Stimulated activated naive CD8-positive, alpha-beta T cell treated with anti-CD3 and anti-CD28 coated beads, Interleukin-15, amount 100 ng/mL, for 72 hours (primary cell): ENCODE results near the gene IRAK2.
A peak's percentile ranks its signal among the peaks of the same experiment; 100 is the strongest.
"Not testable (repeated sequence)": the region's sequence is repeated elsewhere in the genome, so short reads cannot be mapped to it uniquely, and the experiment has no call there.

ENCODE experiments used
- ATAC-seq: fragments of 150-1000 bp; cut with Tn5 transposase; 2 replicates; pipeline ENCODE4 v1.10.0; 2021; ENCODE audit warnings: mild to moderate bottlenecking, moderate library complexity
- DNase-seq, 2 donors: peaks; one replicate each; pipeline ENCODE4 v3.0.0; 2021 to 2022
- H3K27ac Mint-ChIP-seq, 2 donors: one replicate each; pipeline ENCODE4 v1.8.0; 2022; ENCODE audit warnings: mild to moderate bottlenecking in 2 of 2, mixed read lengths in 2 of 2, moderate library complexity in 2 of 2
- H3K27me3 Mint-ChIP-seq: one replicate; pipeline ENCODE4 v1.8.0; 2022; ENCODE audit warnings: mixed read lengths
- H3K4me1 Mint-ChIP-seq: one replicate; pipeline ENCODE4 v1.8.0; 2022; ENCODE audit warnings: mild to moderate bottlenecking, mixed read lengths
- H3K4me3 Mint-ChIP-seq, 2 donors: one replicate each; pipeline ENCODE4 v1.8.0; 2022; ENCODE audit warnings: mild to moderate bottlenecking in 2 of 2, mixed read lengths in 2 of 2, moderate library complexity in 1 of 2
- H3K9me3 Mint-ChIP-seq, 2 donors: one replicate each; pipeline ENCODE4 v1.8.0; 2022; ENCODE audit warnings: mixed read lengths in 2 of 2

The IRAK2 gene

DNA sequence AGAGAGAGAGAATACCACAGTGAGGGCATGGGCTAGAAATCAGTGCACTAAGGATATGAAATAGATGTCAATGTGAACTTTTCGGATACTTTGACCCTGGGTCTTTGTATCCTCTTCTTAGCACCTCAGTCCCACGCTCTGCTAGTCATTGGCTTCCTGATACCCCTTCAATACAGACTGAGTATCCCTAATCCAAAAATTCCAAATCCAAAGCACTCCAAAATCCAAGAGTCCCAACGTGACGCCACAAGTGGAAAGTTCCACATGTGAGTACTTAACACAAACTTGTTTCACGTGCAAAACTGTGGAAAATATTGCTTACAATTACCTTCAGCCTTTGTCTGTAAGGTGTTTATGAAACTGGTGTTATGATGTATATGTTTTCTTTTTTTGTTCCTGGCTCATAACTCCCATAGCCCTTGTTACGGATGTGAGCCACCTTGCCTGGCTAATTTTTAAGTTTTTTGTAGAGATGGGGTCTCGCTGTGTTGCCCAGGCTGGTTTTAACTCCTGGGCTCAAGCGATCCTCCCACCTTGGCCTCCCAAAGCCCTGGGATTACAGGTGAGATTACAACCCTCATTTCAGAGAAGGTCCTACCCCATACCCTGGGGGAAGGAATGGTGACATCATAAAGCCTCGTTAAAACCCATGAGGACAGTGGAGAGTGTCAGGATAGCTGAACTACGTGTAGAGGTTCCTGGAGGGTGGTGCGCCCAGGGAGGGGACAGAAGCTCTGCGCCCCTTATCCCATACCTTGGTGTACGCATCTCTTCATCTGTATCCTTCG is 10.2 kb upstream of the IRAK2 start:
- Mint-ChIP-seq H3K4me1 (peaks cover 15% of the 10 kb centered on the region), H3K9me3 (no peaks in the 10 kb centered on the region), H3K4me3 (no peak overlapping the region), H3K27me3 (no peaks in the 10 kb centered on the region), H3K27ac (peak overlapping the region in 1 of 2 donors; percentile 67)
- ATAC-seq = peak; percentile 23
- no peak for DNase-seq

DNA sequence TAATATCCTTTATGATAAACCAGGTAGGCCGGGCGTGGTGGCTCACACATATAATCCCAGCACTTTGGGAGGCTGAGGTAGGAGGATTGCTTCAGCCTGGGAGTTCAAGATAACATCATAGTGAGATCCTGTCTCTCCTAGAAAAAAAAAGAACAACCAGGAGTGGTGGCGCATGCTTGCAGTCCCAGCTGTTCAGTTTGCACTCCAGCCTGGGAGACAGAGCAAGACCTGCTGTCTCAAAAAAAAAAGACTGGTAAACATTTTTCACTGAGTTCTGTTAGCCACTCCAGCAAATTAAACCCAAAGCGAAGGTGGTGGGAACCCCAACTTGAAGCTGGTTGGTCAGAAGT is 9.6 kb upstream of the IRAK2 start:
- no peak for ATAC-seq
- H3K4me3 Mint-ChIP-seq = no peak overlapping the region
- no peaks in the 10 kb centered on the region for H3K9me3 Mint-ChIP-seq
- no peak for DNase-seq
- H3K4me1 Mint-ChIP-seq = peaks cover 15% of the 10 kb centered on the region
- no peaks in the 10 kb centered on the region for H3K27me3 Mint-ChIP-seq
- no peak overlapping the region for H3K27ac Mint-ChIP-seq

DNA sequence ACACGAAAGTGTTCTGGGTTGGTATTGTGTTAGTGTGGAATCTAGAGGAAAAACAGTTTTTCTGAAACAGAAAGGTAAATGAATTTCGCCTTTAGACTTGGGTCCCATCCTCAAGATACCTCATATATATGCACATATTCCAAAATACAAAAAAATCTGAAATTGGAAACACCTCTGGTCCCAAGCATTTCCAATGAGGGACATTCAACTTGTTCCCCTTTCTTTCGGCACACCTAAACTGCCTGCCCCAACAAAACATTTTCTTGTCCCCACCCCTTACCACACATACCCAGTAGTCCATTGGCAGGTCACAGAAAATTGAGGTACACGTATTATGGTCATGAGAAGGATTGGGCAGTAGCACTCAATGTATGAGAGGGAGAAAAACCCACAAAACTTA is 9.1 kb upstream of the IRAK2 start:
- no peak for ATAC-seq
- Mint-ChIP-seq H3K9me3 (no peaks in the 10 kb centered on the region), H3K4me3 (no peak overlapping the region), H3K4me1 (peaks cover 15% of the 10 kb centered on the region), H3K27ac (no peak overlapping the region), H3K27me3 (no peaks in the 10 kb centered on the region)
- DNase-seq = no peak

DNA sequence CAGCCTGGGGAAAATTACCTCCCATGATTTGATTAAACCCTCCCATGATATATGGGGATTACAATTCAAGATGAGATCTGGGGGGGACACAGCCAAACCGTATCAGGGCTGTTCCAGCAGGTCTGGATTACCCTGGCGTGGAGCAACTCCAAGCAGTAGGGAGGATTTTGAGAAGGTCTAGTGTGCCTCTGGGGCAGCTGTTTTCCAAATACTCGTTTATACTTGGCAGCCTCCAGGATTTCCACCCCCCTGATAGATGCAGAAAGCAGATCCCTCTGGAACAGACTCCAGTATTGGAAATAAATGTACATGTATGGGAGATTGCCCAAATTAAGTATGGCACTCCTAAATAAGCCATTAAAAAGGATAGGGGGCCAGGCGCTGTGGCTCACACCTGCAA is 7.7 kb upstream of the IRAK2 start:
- no peaks in the 10 kb centered on the region for H3K9me3 Mint-ChIP-seq
- no peaks in the 10 kb centered on the region for H3K27me3 Mint-ChIP-seq
- ATAC-seq (no peak), DNase-seq (no peak)
- H3K4me1 Mint-ChIP-seq = peaks cover 21% of the 10 kb centered on the region
- H3K27ac Mint-ChIP-seq = no peak overlapping the region
- H3K4me3 Mint-ChIP-seq = no peak overlapping the region

DNA sequence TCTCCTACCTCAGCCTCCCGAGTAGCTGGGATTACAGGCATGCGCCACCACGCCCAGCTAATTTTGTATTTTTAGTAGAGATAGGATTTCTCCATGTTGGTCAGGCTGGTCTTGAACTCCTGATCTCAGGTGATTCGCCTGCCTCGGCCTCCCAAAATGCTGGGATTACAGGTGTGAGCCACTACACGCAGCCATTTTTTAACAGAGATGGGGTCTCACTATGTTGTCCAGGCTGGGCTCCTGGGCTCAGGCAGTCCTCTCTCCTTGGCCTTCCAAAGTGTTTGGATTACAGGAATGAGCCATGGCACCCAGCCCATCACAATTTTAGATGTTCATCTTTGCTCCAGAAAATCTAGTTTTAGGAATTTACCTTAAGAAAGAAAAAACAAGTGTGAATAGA is 6.2 kb upstream of the IRAK2 start:
- H3K27ac Mint-ChIP-seq = not testable (repeated sequence)

DNA sequence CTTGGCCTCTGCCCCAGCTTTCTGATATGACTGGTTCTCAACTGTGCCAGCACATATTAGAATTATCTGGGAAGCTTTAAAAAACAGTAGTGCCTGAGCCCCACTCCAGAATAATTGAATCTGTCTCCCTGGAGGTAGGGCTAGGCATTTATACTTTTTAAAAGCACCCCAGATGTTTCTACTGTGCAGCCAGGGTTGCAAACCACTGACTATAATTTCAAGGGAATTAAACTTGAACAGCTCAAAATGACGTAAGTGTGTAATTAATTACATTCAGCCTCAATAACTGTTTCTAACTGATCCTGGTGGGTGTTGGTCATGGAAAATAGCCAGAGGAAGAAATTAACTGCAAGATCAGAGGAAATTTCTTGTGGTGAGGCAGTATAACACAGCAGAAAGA is 4.4 kb upstream of the IRAK2 start:
- peaks cover 10% of the 10 kb centered on the region for H3K4me1 Mint-ChIP-seq
- DNase-seq (no peak), ATAC-seq (no peak)
- no peak overlapping the region for H3K4me3 Mint-ChIP-seq
- no peaks in the 10 kb centered on the region for H3K9me3 Mint-ChIP-seq
- H3K27ac Mint-ChIP-seq = no peak overlapping the region
- H3K27me3 Mint-ChIP-seq = no peaks in the 10 kb centered on the region

More for the DNA sequence above, 6.2 kb upstream of the IRAK2 start:
- DNase-seq, H3K9me3 Mint-ChIP-seq, ATAC-seq, H3K27me3 Mint-ChIP-seq, H3K4me3 Mint-ChIP-seq: not testable (repeated sequence)
- H3K4me1 Mint-ChIP-seq = peaks cover 21% of the 10 kb centered on the region

DNA sequence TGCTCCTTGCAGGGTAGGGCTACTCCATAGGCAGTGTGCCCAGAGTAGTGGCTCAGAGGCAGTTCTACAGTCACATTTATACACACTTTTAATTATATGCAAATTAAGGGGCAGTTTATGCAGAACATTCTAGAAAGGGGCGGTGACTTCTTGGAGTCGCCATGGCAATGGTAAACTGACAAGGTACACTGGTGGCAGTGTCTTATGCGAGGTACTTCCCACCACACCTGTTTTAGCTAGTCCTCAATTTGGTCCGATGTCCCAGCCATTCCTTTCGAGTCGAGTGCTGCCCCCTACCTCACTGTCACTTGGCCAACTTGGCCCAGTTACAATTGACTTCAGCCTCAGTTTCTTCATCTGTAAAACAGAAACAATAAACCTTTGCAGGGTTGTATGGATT is 3.8 kb upstream of the IRAK2 start:
- H3K4me3 Mint-ChIP-seq = no peak overlapping the region
- peaks cover 9% of the 10 kb centered on the region for H3K4me1 Mint-ChIP-seq
- DNase-seq (no peak), ATAC-seq (no peak)
- H3K9me3 Mint-ChIP-seq = no peaks in the 10 kb centered on the region
- H3K27me3 Mint-ChIP-seq = no peaks in the 10 kb centered on the region
- H3K27ac Mint-ChIP-seq = no peak overlapping the region

DNA sequence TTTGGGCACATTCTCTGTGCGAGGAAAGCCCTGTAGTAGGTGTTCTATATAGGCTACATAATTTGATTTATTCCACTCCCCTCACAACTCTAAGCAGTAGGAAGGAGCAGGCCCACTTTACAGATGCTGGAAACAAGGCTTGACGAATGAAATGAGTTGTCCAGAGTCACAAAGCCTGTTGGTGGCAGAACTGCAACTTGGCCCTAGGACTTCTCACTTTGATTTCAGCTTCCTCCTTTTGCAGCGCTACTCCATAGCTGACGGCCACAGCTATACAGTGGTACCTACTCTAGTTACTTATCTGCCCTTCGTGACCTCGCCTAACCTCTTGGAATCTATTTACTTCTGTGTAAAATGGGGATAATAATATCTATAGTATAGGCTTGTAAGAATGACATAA is 2.5 kb upstream of the IRAK2 start:
- ATAC-seq (no peak), DNase-seq (no peak)
- H3K4me3 Mint-ChIP-seq = no peak overlapping the region
- no peaks in the 10 kb centered on the region for H3K9me3 Mint-ChIP-seq
- H3K4me1 Mint-ChIP-seq = peaks cover 22% of the 10 kb centered on the region
- H3K27ac Mint-ChIP-seq = no peak overlapping the region
- no peaks in the 10 kb centered on the region for H3K27me3 Mint-ChIP-seq

DNA sequence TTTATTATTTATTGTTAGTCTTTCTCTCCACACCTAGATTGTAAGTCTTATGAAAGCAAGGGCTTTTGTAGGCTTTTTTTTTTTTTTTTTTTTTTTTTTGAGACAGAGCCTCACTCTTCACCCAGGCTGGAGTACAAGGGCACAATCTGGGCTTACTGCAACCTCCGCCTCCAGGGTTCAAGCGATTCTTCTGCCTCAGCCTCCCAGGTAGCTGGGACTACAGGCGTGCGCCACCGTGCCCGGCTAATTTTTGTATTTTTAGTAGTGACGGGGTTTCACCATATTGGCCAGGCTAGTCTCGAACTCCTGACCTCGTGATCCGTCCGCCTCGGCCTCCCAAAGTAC is 546 bp upstream of the IRAK2 start:
- H3K4me3 Mint-ChIP-seq = peak overlapping the region; percentile 60 to 86
- peaks cover 24% of the 10 kb centered on the region for H3K4me1 Mint-ChIP-seq
- H3K9me3 Mint-ChIP-seq, ATAC-seq, H3K27ac Mint-ChIP-seq, H3K27me3 Mint-ChIP-seq, DNase-seq: not testable (repeated sequence)

DNA sequence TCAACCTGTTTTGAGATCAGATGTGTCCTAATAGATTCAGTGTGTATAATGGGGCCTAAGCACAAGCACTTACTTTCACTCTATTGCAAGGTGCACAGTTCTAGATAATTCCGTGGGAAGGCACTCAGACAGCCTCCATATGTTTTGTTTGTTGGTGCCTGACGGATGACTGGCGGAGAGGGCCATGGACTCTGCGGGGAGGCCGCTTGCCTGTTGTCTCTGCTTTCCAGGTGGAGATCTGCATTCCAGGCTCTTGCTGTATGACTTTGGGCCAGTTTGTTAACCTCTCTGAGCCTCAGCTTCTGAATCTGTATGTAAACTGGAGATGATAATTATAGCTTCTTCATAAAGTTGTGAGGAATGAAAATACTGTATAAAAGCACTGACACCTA is 1.5 kb downstream of the IRAK2 start:
- H3K27ac Mint-ChIP-seq = no peak overlapping the region
- H3K9me3 Mint-ChIP-seq = peaks cover 5 to 13% of the 10 kb centered on the region in 2 donors
- ATAC-seq (no peak), DNase-seq (no peak)
- H3K27me3 Mint-ChIP-seq = no peaks in the 10 kb centered on the region
- H3K4me3 Mint-ChIP-seq = peak overlapping the region; percentile 78 to 86
- peaks cover 24% of the 10 kb centered on the region for H3K4me1 Mint-ChIP-seq

DNA sequence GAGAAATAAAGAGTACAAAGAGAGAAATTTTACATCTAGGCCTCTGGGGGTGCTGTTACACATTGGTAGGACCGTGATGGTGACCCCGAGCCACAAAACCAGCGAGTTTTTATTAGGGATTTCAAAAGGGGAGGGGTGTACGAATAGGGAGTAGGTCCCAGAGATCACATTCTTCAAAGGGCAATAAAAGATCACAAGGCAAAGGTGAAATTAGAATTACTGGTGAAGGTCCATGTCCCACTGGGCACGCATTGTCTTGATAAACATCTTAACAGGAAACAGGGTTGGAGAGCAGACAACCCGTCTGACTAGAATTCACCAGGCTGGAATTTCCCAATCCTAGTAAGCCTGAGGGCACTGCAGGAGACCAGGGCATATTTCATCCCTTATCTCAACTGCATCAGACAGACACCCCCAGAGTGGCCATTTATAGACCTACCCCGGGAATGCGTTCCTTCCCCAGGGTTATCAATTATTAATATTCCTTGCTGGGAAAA is 4.3 kb downstream of the IRAK2 start:
- Mint-ChIP-seq H3K4me3 (no peak overlapping the region), H3K27ac (peak overlapping the region in 1 of 2 donors; percentile 90), H3K27me3 (no peaks in the 10 kb centered on the region), H3K4me1 (peaks cover 29% of the 10 kb centered on the region), H3K9me3 (peaks cover 5 to 13% of the 10 kb centered on the region in 2 donors)
- ATAC-seq = no peak
- DNase-seq = no peak

DNA sequence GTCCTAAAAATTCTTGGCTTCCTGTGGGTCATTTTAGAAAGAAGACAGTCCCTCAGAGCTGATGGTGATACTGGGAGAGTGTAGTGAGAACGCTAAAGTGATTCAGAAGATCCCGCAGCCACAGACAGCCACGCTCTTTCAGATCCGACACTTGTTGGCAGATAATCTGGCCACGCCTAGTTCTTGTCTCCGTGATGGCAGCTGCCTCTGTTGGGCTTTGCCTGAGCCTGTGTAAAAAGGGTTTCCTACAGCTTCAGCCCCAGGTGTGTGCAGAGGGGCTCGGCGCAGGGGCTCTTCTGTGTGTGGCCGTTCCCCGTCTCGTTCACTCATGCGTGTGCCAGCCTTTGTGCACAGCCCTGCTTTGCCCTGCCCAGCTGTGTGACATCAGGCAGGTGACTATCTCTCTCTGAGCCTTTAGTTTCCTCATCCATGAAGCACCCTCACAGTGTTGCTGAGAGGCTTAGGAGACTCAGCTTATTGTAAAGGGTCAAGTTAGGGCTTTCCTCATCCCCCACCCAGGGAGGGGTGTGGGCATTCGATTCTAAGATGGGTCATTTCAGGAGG is 6.3 kb downstream of the IRAK2 start:
- ATAC-seq = no peak
- Mint-ChIP-seq H3K27ac (peak overlapping the region in 1 of 2 donors; percentile 19), H3K27me3 (no peaks in the 10 kb centered on the region), H3K4me3 (no peak overlapping the region), H3K4me1 (peaks cover 31% of the 10 kb centered on the region), H3K9me3 (peaks cover 5 to 13% of the 10 kb centered on the region in 2 donors)
- no peak for DNase-seq

DNA sequence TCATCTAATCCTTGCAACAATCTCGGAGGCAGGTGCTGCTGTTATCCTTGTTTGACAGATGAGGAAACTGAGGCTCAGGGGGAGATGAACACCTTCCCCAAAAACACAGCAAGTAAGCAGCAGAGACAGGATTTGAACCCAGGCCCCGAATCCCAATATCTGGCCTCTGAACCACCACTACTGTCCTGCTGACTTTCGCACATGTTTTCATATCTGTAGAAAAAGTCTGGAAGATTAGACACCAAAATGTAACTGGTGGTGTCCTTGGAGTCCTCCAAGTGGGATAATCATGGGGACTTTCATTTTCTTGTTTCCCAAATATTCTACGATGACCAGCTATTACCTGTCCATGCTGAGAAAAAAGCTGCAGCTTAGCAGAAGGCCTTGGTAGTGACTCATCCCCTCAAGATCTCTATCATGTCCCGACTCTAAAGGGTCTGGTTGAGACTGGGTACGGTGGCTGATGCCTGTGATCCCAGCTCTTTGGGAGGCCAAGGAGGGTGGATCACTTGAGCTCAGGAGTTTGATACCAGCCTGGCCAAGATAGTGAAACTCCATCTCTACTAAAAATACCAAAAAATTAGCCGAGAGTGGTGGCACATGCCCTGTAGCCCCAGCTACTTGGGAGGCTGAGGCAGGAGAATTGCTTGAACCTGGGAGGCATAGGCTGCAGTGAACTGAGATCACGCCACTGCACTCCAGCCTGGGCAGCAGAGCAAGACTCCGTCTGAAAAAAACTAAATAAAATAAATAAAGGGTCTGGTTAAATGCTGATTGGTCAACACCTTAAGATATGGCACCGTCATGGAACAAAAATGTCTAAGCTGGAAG is 8.6 kb downstream of the IRAK2 start:
- no peak overlapping the region for H3K4me3 Mint-ChIP-seq
- no peaks in the 10 kb centered on the region for H3K27me3 Mint-ChIP-seq
- peak overlapping the region in 1 of 2 donors; percentile 52 for H3K27ac Mint-ChIP-seq
- peaks cover 5 to 13% of the 10 kb centered on the region in 2 donors for H3K9me3 Mint-ChIP-seq
- peaks cover 17% of the 10 kb centered on the region for H3K4me1 Mint-ChIP-seq
- ATAC-seq (no peak), DNase-seq (no peak)

DNA sequence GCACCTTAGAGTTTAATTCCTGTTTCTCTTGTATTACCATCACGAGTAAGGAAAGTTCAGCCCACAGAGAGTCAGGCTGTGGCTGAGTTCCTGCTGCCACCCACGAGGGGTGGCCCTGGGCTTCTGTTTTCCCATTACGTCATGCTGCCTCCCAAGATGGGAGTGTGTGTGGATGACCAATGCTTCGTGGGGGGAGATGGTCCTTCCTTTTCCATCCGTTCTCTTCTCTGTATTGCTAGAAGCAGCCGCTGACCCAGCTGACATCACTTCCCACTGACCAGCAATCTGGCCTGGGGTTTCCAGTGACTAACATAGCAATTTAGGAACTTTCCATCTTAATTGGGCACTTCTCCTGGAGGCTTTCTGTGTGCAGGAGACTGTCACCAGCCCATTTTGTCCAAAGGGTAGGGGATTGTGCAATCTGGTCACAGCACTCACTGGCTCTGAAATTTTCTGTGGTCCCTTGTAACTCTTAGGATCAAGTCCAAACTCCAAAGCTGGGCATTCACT is 9.3 kb downstream of the IRAK2 start:
- DNase-seq (no peak), ATAC-seq (no peak)
- peak overlapping the region in 1 of 2 donors; percentile 42 for H3K27ac Mint-ChIP-seq
- H3K4me1 Mint-ChIP-seq = peaks cover 19% of the 10 kb centered on the region
- H3K27me3 Mint-ChIP-seq = no peaks in the 10 kb centered on the region
- H3K9me3 Mint-ChIP-seq = peaks cover 0 to 6% of the 10 kb centered on the region in 2 donors
- H3K4me3 Mint-ChIP-seq = no peak overlapping the region

DNA sequence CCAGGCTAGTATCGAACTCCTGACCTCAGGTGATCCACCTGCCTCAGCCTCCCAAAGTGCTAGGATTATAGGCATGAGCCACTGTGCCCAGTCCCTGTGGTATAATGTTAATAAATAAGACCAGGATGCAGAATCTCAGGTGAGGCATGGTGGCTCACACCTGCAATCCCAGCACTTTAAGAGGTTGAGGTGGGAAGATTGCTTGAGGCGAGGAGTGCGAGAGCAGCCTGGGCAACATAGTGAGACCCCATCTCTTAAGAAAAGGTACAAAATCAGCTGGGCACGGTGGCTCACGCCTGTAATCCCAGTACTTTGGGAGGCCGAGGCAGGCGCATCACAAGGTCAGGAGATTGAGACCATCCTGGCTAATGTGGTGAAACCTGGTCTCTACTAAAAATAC is 10.6 kb downstream of the IRAK2 start:
- H3K4me1 Mint-ChIP-seq = peaks cover 32% of the 10 kb centered on the region
- not testable (repeated sequence) for H3K9me3 Mint-ChIP-seq, H3K4me3 Mint-ChIP-seq, H3K27ac Mint-ChIP-seq, DNase-seq, ATAC-seq, H3K27me3 Mint-ChIP-seq

DNA sequence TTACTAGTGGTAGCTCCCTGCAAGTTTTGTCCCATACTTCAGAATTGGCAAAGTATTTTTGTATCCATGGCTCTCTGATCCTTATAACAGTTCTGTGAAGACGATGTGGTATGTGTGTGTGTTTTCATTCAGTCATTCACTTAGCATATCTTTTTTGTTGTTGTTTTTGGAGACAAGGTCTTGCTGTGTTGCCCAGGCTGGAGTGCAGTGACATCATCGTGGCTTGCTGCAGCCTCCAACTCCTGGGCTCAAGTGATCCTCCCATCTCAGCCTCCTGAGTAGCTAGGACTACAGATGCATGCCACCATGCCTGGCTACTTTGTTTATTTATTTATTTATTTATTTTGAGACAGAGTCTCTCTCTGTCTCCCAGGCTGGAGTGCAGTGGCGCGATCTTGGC is 11.4 kb downstream of the IRAK2 start:
- DNase-seq, H3K27ac Mint-ChIP-seq, H3K9me3 Mint-ChIP-seq, H3K27me3 Mint-ChIP-seq, ATAC-seq, H3K4me3 Mint-ChIP-seq: not testable (repeated sequence)
- peaks cover 36% of the 10 kb centered on the region for H3K4me1 Mint-ChIP-seq
